Colonic mucosa (tissue), 4 donors: ENCODE measurements around the gene WDFY4. TPM values are rescaled to one million over a fixed set of nuclear protein-coding genes. Genes with fewer than 3 reads are reported as not detected.

Source experiments
- DNase-seq: peaks from one replicate; pipeline ENCODE4 v3.0.0-alpha.2; 2020
- H3K27ac ChIP-seq: fragments of 200-600 bp; one replicate; pipeline ENCODE4 v1.8.0; 2021
- H3K27me3 ChIP-seq: fragments of 200-600 bp; one replicate; pipeline ENCODE4 v1.8.0; 2021
- H3K36me3 ChIP-seq: fragments of 200-600 bp; one replicate; pipeline ENCODE4 v1.8.0; 2021
- H3K4me1 ChIP-seq: fragments of 200-600 bp; one replicate; pipeline ENCODE4 v1.8.0; 2021; ENCODE audit warnings: mild to moderate bottlenecking
- H3K4me3 ChIP-seq: fragments of 200-600 bp; one replicate; pipeline ENCODE4 v1.8.0; 2021
- H3K9ac ChIP-seq, 2 donors: one replicate each; pipeline ENCODE4 v1.7.0; 2013; ENCODE audit warnings: control low read depth in 2 of 2, low read depth in 2 of 2, low read length in 2 of 2
- H3K9me3 ChIP-seq: fragments of 200-600 bp; one replicate; pipeline ENCODE4 v1.8.0; 2021
- CTCF ChIP-seq: fragments of 200-600 bp; IDR thresholded peaks from one replicate; pipeline ENCODE4 v1.8.0; 2022; ENCODE audit warnings: antibody characterized with exemption, mild to moderate bottlenecking
- intact Hi-C: fragments of 100-400 bp; cut with DNase I; formaldehyde crosslinking; loops from one replicate; pipeline ENCODE4 v1.14.1; 2022
- total RNA-seq, 2 donors: library from RNA; stranded (reverse); fragmentation: NEBNext Ultra II Directional in 1 of 2; extraction: Animal tissue kit (Norgen Biotek cat#: 25700) in 1 of 2; gene quantifications; one replicate each; pipeline ENCODE4 v1.2.1, GENCODE V29; 2021
- donor health status: healthy.
- donor health status: DM: no; HTN: no; CAD: no.
- donor health status: DM: no; HTN: no; CAD: no.

The WDFY4 gene
- total RNA-seq, 2 donors from 2014 or later = 1.5 to 1.6 TPM

- TF ChIP-seq CTCF = peak; percentile 25
- Histone ChIP-seq H3K4me3 (no peak overlapping the region), H3K9ac (no peak overlapping the region), H3K27me3 (no peaks in the 10 kb centered on the region), H3K4me1 (no peaks in the 10 kb centered on the region), H3K9me3 (no peaks in the 10 kb centered on the region), H3K27ac (no peak overlapping the region), H3K36me3 (no peaks in the 10 kb centered on the region)
- intact Hi-C loops = loop anchor here (5.0 to 10.0 kb wide), 2 partner anchors 277 to 629 kb away; no protein-coding TSS in a partner anchor
- no peak for DNase-seq
Measured at GRCh38 chr10:48885376-48885775, 200.7 kb downstream of the WDFY4 start.

GRCh38 chr10:48887982-48888381 is 203.3 kb downstream of the WDFY4 start:
- Histone ChIP-seq H3K27ac (no peak overlapping the region), H3K4me3 (no peak overlapping the region), H3K36me3 (no peaks in the 10 kb centered on the region), H3K9me3 (no peaks in the 10 kb centered on the region), H3K27me3 (no peaks in the 10 kb centered on the region), H3K9ac (no peak overlapping the region), H3K4me1 (no peaks in the 10 kb centered on the region)
- intact Hi-C loops = loop anchor here (5.0 to 10.0 kb wide), 2 partner anchors 274 to 627 kb away; no protein-coding TSS in a partner anchor
- DNase-seq = no peak
- TF ChIP-seq CTCF = no peak

GRCh38 chr10:48890888-48891850 is 206.5 kb downstream of the WDFY4 start:
- no peaks in the 10 kb centered on the region for H3K9me3 ChIP-seq
- H3K36me3 ChIP-seq = no peaks in the 10 kb centered on the region
- no peak for TF ChIP-seq CTCF
- intact Hi-C loops = no loop called here
- H3K4me1 ChIP-seq = no peaks in the 10 kb centered on the region
- H3K27ac ChIP-seq = no peak overlapping the region
- H3K4me3 ChIP-seq = no peak overlapping the region
- no peak for DNase-seq
- no peak overlapping the region for H3K9ac ChIP-seq
- no peaks in the 10 kb centered on the region for H3K27me3 ChIP-seq

GRCh38 chr10:48894911-48895802 is 210.5 kb downstream of the WDFY4 start:
- H3K9me3 ChIP-seq = no peaks in the 10 kb centered on the region
- no peak overlapping the region for H3K4me3 ChIP-seq
- H3K27ac ChIP-seq = no peak overlapping the region
- DNase-seq = no peak
- no peak overlapping the region for H3K9ac ChIP-seq
- H3K36me3 ChIP-seq = no peaks in the 10 kb centered on the region
- no peaks in the 10 kb centered on the region for H3K27me3 ChIP-seq
- intact Hi-C loops = no loop called here
- no peak for TF ChIP-seq CTCF
- H3K4me1 ChIP-seq = no peaks in the 10 kb centered on the region

GRCh38 chr10:48895803-48896195 is 211.1 kb downstream of the WDFY4 start:
- H3K27ac ChIP-seq = no peak overlapping the region
- no peaks in the 10 kb centered on the region for H3K4me1 ChIP-seq
- no peak overlapping the region for H3K4me3 ChIP-seq
- H3K9me3 ChIP-seq = no peaks in the 10 kb centered on the region
- no peak for DNase-seq
- no peaks in the 10 kb centered on the region for H3K27me3 ChIP-seq
- no peaks in the 10 kb centered on the region for H3K36me3 ChIP-seq
- TF ChIP-seq CTCF = no peak
- no peak overlapping the region for H3K9ac ChIP-seq
- intact Hi-C loops = no loop called here
